ENCODE measurements around the gene PTPN4. TPM values are rescaled to one million over a fixed set of nuclear protein-coding genes. Genes with fewer than 3 reads are reported as not detected.
A peak's percentile ranks its signal among the peaks of the same experiment; 100 is the strongest.

PTPN4 gene
- total and polyA plus RNA-seq, 11 donors, result 3.6 to 49.0 (median 43.0) TPM

GRCh38 chr2:119859528-119859927 lies 99.8 kb downstream of the PTPN4 start:
- no peak for TF ChIP-seq POLR2A (IDR thresholded peaks at IDR 0.05)
- TF ChIP-seq CTCF (IDR thresholded peaks at IDR 0.05), result no peak
- Histone ChIP-seq H3K27ac (no peak overlapping the region), H3K9me3 (no peaks in the 10 kb centered on the region), H3K27me3 (no peaks in the 10 kb centered on the region), H3K4me1 (peaks cover 0 to 27% (median 16%) of the 10 kb centered on the region in 12 donors), H3K4me3 (no peak overlapping the region), H3K36me3 (no peaks in the 10 kb centered on the region)
- DNase-seq (no peak), ATAC-seq (peak in 1 of 4 donors; percentile 33)
- WGBS, 4 donors, result 64 to 92% (median 83%) methylated on average over 4 of the region's 4 CpGs
- intact Hi-C loops (cut with DNase I), result no loop called here

- no peaks in the 10 kb centered on the region for H3K36me3 ChIP-seq
- no peak overlapping the region for H3K27ac ChIP-seq
- no peaks in the 10 kb centered on the region for H3K9me3 ChIP-seq
- no peak for TF ChIP-seq CTCF (IDR thresholded peaks at IDR 0.05)
- TF ChIP-seq POLR2A (IDR thresholded peaks at IDR 0.05), result no peak
- DNase-seq (no peak), ATAC-seq (peak in 1 of 4 donors; percentile 55)
- 66 to 77% (median 74%) methylated on average over 7 of the region's 7 CpGs for WGBS, 4 donors
- no peaks in the 10 kb centered on the region for H3K27me3 ChIP-seq
- H3K4me3 ChIP-seq, result no peak overlapping the region
- peaks cover 0 to 27% (median 16%) of the 10 kb centered on the region in 12 donors for H3K4me1 ChIP-seq
- intact Hi-C loops (cut with DNase I), result no loop called here
These were observed 101.2 kb downstream of the PTPN4 start for GRCh38 chr2:119860924-119861323.

- Histone ChIP-seq H3K27ac (no peak overlapping the region), H3K4me3 (no peak overlapping the region), H3K4me1 (peaks cover 0 to 26% (median 18%) of the 10 kb centered on the region in 12 donors), H3K9me3 (no peaks in the 10 kb centered on the region), H3K36me3 (no peaks in the 10 kb centered on the region), H3K27me3 (no peaks in the 10 kb centered on the region)
- intact Hi-C loops (cut with DNase I), result no loop called here
- TF ChIP-seq POLR2A (IDR thresholded peaks at IDR 0.05) (no peak), CTCF (IDR thresholded peaks at IDR 0.05) (no peak)
- DNase-seq (no peak), ATAC-seq (no peak)
- 45 to 51% (median 48%) methylated on average over 3 of the region's 3 CpGs for WGBS, 4 donors
These were observed 102.6 kb downstream of the PTPN4 start for GRCh38 chr2:119862127-119862889.

- intact Hi-C loops (cut with DNase I), result no loop called here
- Histone ChIP-seq H3K9me3 (no peaks in the 10 kb centered on the region), H3K4me1 (peaks cover 0 to 30% (median 15%) of the 10 kb centered on the region in 12 donors), H3K36me3 (no peaks in the 10 kb centered on the region), H3K27me3 (no peaks in the 10 kb centered on the region), H3K27ac (no peak overlapping the region), H3K4me3 (no peak overlapping the region)
- DNase-seq (no peak), ATAC-seq (no peak)
- WGBS, 4 donors, result 63 to 80% (median 79%) methylated on average over 3 of the region's 3 CpGs
- TF ChIP-seq POLR2A (IDR thresholded peaks at IDR 0.05), result no peak
- TF ChIP-seq CTCF (IDR thresholded peaks at IDR 0.05), result no peak
These were observed 104.6 kb downstream of the PTPN4 start for GRCh38 chr2:119864318-119864717.
